Right hindlimb (tissue), 1 donor: ENCODE results near the gene PLPP3.
"Not testable (repeated sequence)": the region's sequence is repeated elsewhere in the genome, so short reads cannot be mapped to it uniquely, and the experiment has no call there.

Experiments
- DNase-seq: peaks from one replicate; pipeline ENCODE4 v3.0.0-alpha.2; 2018

The PLPP3 gene

DNA sequence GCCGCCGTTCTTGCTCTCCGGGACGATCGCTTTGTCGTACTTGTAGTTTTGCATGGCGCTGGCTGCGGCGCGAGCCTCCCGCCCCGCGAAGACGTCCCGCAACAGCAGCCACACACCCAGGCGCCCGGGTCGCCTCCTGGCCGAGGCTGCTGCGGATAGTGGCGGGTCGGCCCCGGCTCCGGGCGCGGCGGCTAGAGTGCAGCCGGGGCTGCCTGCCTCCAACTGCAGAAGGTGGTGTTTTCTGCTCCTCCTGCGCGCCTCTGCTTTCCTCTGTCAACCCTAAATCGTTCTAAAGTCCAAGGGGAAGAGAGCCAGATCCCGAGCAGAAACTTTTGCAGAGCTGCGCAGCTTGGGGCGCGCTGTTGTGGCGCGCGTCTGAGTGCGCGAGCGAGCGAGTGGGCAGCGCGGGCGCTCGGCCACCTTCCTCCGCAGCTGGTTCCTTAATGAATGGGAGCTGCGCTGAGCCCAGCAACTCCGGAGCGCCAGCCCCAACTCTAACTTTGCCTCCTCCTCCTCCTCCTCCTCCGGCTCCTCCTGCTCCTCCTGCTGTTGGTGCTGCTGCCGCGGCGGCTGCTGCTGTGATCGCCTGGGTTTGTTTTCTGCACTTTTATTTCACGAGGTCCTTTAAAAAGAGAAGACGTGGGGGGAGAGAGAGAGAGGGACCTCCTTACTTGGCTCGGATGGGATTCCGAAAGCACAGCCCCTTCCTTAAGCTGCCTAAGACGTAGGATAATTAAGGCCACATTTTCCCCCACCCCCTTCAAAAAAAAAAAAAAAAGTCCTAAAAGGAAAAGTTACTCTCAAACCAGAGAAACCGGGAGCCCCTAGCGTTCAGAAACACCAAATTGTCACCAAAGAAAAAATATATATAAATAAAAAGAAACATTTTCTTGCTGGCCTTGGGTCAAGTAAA lies at the start of gene PLPP3:
PLPP3 (minus strand) TSS at position 601 of the 913 bp plus-strand sequence; CDS start at position 54, 547 bp downstream.
- peak; percentile 95 for DNase-seq

DNA sequence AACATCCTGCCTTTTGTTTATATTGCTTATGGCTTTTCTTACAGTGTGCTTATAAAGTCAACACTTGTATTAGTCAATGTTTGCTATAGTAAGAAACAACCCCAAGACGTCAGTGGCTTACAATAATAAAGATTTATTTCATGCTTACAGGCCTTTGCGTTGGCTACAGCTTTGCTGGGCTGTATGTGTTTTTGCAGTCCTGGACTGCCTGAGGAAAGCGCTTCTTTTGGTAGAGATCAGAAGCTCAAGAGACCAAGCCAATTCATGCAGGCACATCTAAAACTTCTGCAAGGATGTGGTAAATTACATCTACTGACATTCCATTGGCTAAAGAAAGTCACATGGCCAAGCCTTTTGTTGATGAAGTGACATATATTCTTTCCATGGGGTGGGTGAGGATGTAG lies 48.3 kb upstream of the PLPP3 start:
- DNase-seq: no peak

DNA sequence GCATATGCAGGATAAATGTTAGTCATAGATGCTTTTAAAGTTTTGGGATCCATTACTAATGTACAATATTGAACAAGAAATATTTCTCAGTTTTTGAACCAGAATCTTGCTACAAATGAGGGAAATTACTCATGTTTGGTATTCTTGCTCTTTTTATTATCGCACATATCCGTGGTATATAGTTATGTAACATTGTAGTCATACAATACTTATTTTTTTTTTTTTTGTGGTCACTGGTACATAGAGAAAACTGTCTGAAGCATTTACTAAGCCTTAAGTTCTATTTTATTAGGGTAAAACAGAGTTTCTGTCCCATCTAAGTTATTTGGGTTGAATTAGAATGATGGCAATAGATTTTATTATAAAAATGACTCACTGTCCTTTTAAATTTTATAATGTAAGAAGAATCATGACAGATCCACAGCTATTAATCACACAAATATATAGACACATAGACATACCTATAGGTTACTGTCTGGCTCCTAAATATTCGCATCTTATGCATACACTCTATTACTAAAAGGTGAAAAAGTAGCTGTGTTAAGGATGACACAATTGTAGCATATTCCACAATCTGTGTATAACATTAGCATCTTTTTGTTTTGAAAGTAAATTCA lies 47.8 kb upstream of the PLPP3 start:
- no peak for DNase-seq

DNA sequence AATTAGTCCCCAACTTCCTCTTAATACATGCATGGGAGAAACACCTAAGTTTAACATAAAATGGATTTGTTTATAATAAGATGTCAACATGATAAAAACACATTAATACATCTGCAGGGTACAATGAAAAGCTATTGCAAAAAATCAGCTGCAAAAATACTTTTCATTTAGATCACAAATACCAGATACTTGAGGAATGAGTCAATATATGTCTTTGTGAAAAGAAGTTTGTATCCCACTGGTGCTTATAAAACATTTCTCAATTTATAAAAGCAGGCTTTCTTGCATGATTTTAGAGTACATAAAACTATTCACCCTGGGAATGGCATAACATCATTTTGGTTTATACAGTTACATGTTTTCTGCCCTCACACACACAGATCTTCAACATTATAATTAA lies 47.2 kb upstream of the PLPP3 start:
- no peak for DNase-seq

DNA sequence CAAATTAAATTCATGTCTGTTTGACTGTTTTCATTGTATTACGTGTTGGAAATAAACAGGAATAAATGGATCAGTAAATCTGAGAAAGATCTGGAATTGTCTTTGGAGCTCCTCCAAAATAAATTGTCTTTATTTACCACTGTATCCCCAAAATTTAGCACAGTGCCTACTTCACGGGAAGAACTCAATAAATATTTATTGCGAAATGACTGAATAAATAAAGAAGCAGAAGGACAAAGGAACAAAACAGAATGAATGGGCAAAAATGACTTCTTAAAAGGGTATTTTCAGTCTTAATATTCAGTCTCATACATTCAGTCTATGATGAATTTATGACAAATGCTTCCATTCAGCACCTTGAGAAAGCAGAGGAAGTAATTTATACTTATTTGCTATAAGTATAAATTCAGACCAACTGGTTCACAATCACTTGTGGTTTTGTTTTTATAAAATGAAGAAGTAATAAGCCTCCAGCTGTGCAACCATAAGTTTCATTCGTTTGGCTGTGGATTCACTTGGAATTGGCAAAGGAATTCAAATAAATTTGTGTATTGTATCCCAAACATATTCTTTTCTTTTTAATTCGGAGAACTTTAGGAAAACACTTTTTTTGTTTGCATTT lies 46.6 kb upstream of the PLPP3 start:
- DNase-seq: no peak

DNA sequence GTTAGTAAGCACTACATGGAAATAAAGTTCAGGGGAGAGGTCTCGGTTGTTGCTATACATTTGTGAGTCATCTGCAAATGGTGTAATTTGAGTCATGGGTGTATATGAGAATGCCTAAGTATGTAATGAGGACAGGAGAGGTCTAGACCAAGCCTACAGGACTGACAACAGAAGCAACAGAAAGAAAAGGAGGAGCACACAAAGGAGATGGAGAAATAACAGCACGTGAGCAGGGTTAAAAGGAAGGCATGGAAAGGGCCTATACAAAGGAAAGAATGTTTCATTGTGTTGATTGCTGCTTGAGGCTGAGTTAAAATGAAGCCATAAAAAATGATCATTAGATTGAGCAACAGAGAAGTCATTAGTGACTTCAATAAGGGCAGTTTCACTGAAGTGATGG lies 37.8 kb upstream of the PLPP3 start:
- DNase-seq: no peak

DNA sequence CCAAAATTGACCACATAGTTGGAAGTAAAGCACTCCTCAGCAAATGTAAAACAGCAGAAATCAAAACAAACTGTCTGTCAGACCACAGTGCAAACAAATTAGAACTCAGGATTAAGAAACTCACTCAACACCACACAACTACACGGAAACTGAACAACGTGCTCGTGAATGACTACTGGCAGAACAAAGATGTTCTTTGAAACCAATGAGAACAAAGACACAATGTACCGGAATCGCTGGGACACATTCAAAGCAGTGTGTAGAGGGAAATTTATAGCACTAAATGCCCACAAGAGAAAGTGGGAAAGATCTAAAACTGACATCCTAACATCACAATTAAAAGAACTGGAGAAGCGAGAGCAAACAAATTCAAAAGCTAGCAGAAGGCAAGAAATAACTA lies 31.4 kb upstream of the PLPP3 start:
- not testable (repeated sequence) for DNase-seq

DNA sequence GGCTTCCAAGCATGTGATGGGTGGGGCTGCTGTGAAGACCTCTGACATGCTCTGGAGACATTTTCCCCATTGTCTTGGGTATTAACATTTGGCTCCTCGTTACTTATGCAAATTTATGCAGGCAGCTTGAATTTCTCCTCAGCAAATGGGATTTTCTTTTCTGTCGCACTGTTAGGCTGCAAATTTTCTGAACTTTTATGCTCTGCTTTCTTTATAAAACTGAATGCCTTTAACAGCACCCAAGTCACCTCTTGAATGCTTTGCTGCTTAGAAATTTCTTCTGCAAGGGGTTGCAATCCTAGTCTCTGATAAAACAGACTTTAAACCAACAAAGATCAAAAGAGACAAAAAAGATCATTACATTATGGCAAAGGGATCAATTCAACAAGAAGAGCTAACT lies 30.7 kb upstream of the PLPP3 start:
- DNase-seq: not testable (repeated sequence)

DNA sequence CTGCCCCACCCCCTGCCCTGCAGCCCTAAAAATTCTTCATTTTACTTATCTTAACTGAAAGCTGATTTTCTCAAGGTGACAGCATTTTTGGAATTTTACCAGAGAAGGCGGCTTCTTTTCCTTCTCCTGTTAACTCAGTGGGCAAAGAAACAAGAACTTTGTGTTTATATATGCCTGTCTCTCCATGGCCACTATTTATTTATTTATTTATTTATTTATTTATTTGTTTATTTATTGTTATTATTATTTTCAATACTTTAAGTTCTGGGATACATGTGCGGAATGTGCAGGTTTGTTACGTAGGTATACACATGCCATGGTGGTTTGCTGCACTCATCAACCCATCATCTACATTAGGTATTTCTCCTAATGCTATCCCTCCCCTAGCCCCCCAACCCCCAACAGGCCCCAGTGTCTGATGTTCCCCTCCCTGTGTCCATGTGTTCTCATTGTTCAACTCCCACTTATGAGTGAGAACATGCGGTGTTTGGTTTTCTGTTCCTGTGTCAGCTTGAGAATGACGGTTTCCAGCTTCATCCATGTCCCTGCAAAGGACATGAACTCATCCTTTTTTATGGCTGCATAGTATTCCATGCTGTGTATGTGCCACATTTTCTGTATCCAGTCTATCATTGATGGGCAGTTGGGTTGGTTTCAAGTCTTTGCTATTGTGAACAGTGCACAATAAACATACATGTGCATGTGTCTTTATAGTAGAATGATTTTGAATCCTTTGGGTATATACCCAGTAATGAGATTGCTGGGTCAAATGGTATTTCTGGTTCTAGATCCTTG lies 16.2 kb upstream of the PLPP3 start:
- DNase-seq: not testable (repeated sequence)

DNA sequence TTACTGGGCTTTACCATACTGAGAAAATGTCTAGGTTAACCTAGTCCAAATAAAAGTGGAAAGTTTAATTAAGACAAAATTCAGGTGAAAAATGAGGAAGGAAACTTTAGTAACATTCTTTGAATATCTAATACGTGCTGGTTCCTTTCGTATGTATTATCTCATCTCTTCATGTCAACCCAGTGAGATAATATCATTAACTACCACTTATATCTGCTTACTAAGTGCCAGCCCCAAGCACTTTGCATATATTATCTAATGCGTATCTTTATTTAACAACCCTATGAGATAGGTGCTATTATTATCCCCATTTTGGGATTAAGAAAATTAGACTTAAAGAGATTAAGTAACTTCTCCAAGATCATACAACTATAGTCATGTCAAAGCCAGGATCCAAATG lies 12.5 kb upstream of the PLPP3 start:
- no peak for DNase-seq

DNA sequence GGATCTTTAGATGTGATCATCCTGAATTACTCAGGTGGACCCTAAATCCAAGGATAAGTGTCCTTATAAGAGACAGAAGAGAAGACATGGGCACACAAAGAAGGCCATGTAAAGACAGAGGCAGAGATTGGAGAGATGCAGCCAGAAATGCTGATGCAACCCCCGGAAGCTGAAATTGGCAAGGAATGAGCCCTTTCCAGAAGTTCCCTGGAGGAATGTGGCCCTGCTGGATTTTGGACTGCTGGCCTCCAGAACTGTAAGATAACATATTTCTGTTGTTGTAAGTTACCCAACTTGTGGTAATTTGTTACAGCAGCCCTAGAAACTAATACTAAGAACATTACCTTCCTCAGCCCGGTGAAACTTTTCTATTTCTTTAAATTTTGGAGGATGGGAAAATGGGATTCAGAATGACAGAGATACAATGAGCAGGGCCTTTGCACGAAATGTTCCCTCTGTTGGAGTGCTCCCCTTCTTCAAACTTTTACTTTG lies 11.2 kb upstream of the PLPP3 start:
- no peak for DNase-seq

DNA sequence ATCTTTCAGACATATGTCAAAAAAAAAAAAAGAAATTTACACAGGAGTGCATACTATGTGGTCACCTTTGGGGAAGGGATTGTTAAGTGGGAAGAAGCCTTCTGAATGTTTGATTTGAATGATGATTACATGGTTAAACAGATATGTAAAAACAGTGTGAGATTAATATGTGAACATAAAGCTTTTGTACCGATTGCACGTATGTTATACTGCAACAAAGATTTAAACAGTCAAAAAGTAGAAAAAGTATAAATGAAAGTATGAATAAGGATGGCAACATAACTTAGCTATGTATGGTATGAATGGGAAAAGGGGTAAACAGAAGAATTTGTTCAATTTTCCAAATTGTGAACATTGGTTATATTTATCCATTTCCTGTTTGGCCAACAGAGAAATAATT lies 10.0 kb upstream of the PLPP3 start:
- no peak for DNase-seq

DNA sequence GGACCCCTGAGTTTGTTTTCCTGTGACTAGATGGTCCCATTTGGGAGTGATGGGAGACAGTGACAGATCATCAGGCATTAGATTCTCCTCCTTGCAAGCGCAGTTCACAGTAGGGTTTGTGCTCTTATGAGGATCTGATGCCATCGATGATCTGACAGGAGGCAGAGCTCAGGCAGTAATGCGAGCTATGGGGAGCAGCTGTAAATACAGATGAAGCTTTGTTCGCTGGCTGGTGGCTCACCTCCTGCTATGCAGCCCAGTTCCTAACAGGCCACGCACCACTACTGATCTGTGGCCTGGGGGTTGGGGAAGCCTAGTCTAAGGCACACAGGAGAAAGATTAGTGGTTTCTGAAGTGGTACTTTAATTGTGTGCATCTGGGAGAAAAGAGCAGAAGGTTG lies 7.1 kb upstream of the PLPP3 start:
- no peak for DNase-seq

DNA sequence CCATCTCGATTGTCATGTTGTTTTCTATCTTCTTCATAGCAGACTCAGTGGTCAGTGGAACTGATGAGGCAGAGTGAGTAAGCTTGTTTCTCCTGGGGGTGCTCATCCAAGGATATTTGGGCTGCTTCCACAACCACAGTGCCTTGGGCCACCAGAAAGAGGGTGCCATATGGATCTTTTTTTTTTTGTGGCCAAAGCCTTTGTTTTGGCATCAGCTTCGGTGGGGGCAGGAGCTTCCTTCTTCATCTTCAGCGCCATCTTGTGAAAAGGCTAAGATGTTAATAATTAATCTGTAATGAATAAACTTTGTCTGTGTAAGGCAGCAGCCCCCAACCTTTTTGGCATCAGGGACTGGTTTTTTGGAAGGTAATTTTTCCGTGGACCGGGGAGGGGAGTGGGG lies 6.6 kb upstream of the PLPP3 start:
- DNase-seq: no peak

DNA sequence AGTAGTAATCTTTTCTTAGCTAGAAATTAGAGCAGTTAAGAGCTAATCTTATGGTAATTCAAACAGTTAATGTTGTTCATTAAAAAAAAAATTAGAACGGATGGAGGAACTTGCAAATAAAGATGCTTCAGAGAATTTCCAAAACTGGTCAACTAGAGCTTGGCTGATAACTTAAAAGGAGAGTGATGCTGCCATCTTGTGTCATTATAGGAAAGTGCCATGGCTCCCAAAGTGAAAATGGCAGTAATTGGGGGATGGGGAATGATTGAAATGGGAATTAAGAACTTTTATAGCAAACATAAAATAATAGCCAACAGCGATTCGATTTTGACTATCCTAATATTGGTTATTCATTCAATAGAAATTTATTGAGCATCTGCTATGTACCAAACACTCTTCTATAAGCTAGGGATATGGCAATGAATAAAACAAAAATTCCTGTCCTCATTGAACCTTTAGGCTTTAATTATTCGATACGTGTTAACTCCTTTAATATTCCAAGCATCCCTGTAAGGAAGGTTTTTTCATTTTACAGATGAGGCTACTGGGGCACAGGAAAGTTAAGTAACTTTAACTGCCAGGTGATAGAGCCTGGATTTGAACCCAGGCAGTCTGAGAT lies 5.7 kb upstream of the PLPP3 start:
- DNase-seq: peak; percentile 44

DNA sequence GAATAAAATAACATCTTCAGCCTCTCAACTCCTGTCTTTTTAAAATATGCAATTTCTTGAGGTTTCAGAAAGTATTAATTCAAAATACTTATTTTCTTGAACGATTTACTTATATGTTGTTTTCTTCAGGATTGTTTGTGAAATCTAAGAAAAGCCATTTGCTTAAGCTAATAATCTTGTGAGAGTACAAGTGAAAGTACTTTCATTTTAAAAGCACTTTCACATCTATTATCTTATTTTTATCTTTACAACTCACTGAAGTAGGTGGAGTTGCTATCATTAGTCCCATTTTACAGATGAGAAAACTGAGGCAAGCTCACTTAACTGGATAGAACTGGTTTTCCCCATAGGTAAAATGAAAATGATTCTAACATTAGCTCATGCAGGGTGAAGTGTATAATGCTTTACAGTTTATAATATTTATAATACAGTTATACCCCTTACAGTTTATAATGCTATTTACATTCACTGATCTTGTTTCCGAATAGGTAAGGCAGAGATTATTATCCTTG lies 4.7 kb upstream of the PLPP3 start:
- DNase-seq: no peak

DNA sequence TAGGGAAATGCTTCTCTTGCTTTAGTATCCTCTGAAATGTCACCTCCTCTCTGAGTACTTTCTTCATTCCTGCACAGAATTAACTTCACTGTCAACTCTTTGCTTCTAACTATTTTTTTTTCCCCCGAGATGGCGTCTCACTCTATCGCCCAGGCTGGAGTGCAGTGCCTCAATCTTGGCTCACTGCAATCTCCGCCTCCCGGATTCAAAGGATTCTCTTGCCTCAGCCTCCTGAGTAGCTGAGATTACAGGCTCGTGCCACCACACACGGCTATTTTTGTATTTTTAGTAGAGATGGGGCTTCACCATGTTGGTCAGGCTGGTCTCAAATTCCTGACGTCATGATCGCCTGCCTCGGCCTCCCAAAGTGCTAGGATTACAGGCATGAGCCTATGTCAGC lies 1.4 kb upstream of the PLPP3 start:
- no peak for DNase-seq

DNA sequence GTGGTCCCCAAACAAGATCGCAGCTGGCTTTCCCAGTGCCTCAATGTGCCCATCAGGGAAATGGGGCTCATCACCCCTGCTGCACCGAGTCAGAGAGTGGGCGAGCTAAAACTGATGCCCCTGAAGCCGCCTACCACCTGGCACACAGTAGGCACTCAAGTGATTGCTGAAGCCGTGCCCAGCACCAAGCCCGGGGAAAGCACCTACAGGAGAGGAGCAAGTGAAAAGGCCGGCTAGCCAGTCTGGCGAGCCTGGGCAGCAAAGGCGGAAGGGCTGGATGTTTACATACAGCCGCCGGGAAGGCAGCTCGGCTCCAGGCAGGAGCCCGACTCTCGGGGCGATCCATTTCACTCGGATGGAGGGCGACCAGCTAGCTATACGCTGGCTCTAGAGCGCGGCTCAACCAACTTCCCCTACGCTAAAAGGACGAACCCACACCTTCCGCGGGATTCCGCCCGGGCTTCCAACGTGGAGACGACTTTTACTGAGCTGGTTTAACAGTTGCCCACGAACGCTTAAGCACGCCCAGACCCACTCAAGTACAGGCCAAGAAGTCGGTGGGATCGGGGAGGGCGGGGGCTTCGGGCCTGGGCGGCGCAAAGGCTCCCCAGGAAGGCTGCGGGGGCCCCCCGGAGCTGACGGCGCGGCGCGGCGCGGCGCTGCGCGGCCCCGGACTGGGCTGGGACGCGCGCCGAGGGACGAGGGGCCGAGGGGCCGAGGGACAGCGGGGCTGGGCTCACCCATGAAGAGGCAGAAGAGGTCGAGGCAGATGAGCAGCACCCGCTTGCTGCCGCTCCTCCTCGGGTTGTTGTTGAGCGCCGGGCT lies 1.0 kb downstream of the PLPP3 start:
- DNase-seq: peak; percentile 72

DNA sequence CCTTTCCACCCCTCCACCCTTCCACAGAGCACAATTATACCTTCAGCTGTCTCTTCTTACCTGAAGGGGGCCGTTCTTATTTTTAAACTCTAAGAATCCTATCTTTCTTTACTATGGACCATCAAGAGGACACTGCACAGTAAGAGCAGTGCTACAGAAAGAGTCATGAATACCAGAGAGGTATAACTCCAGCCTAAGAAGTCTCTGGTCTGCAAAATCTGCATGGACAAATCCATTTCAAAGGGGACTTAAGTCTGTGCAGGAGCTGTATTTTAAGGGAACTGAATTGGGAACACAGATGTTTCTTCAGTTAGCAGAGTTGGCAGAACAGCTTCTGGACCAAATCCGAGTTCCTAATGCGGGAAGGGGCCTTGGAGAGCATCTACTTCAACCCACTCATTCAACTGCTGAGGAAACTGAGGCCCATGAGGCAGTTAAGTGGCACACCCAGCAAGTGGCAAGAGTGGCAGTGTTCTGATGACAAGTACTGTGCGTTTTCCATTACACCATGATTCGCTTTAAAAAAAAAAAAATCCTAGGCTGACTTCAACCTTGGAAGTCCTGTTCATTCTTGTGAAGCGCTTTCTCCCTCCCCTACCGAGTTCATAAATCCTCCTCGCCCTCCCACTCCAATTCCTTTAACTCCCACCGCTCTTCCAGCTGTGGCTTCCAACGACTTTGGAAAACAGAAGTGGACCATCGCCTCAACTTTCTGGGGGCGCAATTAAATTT lies 1.8 kb downstream of the PLPP3 start:
- DNase-seq: peak; percentile 78

DNA sequence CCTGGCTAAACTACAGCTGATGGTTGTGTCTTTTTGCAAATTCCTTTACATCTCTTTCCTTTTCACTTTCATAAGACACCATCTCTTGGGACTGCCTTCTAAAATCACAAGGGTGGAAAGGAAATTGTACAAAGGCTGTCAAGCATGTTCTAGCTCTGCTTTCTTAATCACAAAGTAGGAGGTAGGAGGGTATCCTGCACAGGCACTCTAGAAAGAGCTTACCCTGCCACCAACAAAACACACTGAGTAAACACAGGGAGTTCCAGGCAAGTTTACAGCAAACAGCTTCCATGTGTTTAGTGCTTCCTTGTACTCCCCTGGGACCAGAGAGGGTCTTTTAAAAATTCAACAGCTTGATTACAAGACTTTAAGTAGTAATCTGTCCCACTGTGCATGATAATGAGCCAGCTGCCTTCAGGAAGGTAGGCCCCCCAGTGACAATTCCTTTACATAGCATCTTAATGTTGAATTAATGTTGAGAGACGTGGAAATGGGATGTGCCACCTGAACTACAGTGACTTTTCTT lies 2.4 kb downstream of the PLPP3 start:
- peak; percentile 48 for DNase-seq
